ENCODE measurements around the gene MON1A.

GRCh38 chr3:49968346-49968745, 38.7 kb upstream of the MON1A start:
- TF ChIP-seq POLR2A (IDR thresholded peaks at IDR 0.05), result no peak
- no peak for TF ChIP-seq CTCF (IDR thresholded peaks at IDR 0.05)
- no peak for TF ChIP-seq EP300 (IDR thresholded peaks at IDR 0.05)
- no peak for TF ChIP-seq POLR2AphosphoS5 (IDR thresholded peaks at IDR 0.05)
